HFFc6 (cell line): ENCODE results near the gene GNLY. TPM values are rescaled to one million over a fixed set of nuclear protein-coding genes. Genes with fewer than 3 reads are reported as not detected.

Experiments used
- DNase-seq: peaks from one replicate; pipeline ENCODE4 v3.0.0-alpha.2; 2018
- H3K27ac Mint-ChIP-seq: 2 replicates; pipeline ENCODE4 v1.8.0; 2020; ENCODE audit warnings: mild to moderate bottlenecking, mixed read lengths
- H3K27me3 Mint-ChIP-seq: 2 replicates; pipeline ENCODE4 v1.8.0; 2021; ENCODE audit warnings: mild to moderate bottlenecking, moderate library complexity, mixed read lengths; ENCODE audit not compliant: insufficient read depth
- H3K36me3 Mint-ChIP-seq: 2 replicates; pipeline ENCODE4 v1.8.0; 2021; ENCODE audit warnings: low read depth, mixed read lengths
- H3K4me1 Mint-ChIP-seq: 2 replicates; pipeline ENCODE4 v1.8.0; 2020; ENCODE audit warnings: low read depth, mixed read lengths
- H3K4me3 Mint-ChIP-seq: 2 replicates; pipeline ENCODE4 v1.8.0; 2020; ENCODE audit warnings: mild to moderate bottlenecking, moderate library complexity, mixed read lengths
- H3K9me3 Mint-ChIP-seq: 2 replicates; pipeline ENCODE4 v1.8.0; 2020; ENCODE audit warnings: mild to moderate bottlenecking, mixed read lengths
- CTCF ChIP-seq: fragments of 200-600 bp; sonication (generic); IDR thresholded peaks from 2 replicates; pipeline ENCODE4 v1.5.0; 2021; ENCODE audit warnings: antibody characterized with exemption, mild to moderate bottlenecking
- total RNA-seq, 6 experiments: library from RNA; stranded (reverse); fragmentation: NEBNext Ultra II Directional; extraction: Animal tissue kit (Norgen Biotek cat#: 25700); gene quantifications; 2 replicates in 1 of 6; 3 replicates in 5 of 6; pipeline ENCODE4 v1.2.3, GENCODE V29; 2021

GNLY gene
- total RNA-seq, 6 experiments from 2014 or later: not detected

DNA sequence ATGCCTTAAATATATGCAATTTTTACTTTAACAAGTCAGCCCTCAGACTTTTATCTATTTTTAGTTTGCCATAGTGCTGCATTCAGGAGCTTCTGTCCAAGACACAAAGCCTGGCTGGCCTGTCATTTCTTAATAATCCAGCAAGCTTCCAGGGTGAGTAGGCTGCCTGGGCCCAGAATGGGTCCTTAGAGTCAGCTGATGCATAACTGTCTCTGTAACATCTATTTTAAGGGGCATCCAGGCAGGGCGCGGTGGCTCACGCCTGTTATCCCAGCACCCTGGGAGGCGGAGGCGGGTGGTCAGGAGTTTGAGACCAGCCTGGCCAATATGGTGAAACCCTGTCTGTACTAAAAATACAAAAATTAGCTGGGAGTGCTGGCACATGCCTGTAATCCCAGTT, 11.8 kb upstream of the GNLY start:
- Mint-ChIP-seq H3K36me3 (no peaks in the 10 kb centered on the region), H3K4me1 (peaks cover 41% of the 10 kb centered on the region), H3K4me3 (no peak overlapping the region), H3K27ac (no peak overlapping the region), H3K27me3 (0 out of 2 replicates have a peak, but pooled peaks cover under 1% of the 10 kb centered on the region), H3K9me3 (no peaks in the 10 kb centered on the region)
- no peak for TF ChIP-seq CTCF
- peak; percentile 33 for DNase-seq

GRCh38 chr2:85684380-85684779, 9.8 kb upstream of the GNLY start:
- Mint-ChIP-seq H3K4me1 (peaks cover 43% of the 10 kb centered on the region), H3K9me3 (no peaks in the 10 kb centered on the region), H3K27ac (no peak overlapping the region), H3K27me3 (peaks cover 3% of the 10 kb centered on the region; the same call in 1 of the 2 replicates), H3K4me3 (no peak overlapping the region), H3K36me3 (no peaks in the 10 kb centered on the region)
- DNase-seq: no peak
- TF ChIP-seq CTCF: no peak

- H3K9me3 Mint-ChIP-seq: no peaks in the 10 kb centered on the region
- H3K4me3 Mint-ChIP-seq: no peak overlapping the region
- no peaks in the 10 kb centered on the region for H3K36me3 Mint-ChIP-seq
- H3K27me3 Mint-ChIP-seq: peaks cover 3% of the 10 kb centered on the region; the same call in 1 of the 2 replicates
- TF ChIP-seq CTCF: no peak
- peaks cover 43% of the 10 kb centered on the region for H3K4me1 Mint-ChIP-seq
- DNase-seq: no peak
- H3K27ac Mint-ChIP-seq: no peak overlapping the region
These were observed 9.4 kb upstream of the GNLY start for GRCh38 chr2:85684806-85685205.

DNA sequence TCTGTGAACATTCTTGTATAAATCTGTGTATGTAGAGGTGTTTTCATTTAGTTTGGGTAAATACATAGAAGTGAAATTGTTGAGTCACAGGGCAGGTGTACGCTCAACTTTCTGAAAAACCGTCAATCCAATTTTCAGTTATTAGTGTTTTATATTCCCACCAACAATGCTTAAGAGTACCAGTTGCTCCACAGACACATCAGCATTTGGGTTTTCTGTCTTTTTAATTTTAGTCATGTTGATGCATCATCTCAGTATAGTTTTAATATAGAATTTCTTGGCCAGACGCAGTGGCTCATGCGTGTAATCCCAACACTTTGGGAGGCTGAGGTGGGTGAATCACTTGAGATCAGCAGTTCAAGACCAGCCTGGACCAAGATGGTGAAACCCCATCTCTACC, 3.2 kb upstream of the GNLY start:
- no peak overlapping the region for H3K4me3 Mint-ChIP-seq
- no peak for TF ChIP-seq CTCF
- H3K27ac Mint-ChIP-seq: no peak overlapping the region
- no peaks in the 10 kb centered on the region for H3K9me3 Mint-ChIP-seq
- H3K36me3 Mint-ChIP-seq: no peaks in the 10 kb centered on the region
- peaks cover 18% of the 10 kb centered on the region for H3K4me1 Mint-ChIP-seq
- no peak for DNase-seq
- H3K27me3 Mint-ChIP-seq: peaks cover 5% of the 10 kb centered on the region; the same call in 1 of the 2 replicates

- H3K27ac Mint-ChIP-seq: no peak overlapping the region
- no peak for DNase-seq
- no peak for TF ChIP-seq CTCF
These were observed 2.0 kb upstream of the GNLY start for GRCh38 chr2:85692039-85692645.

More at GRCh38 chr2:85692039-85692645, 2.0 kb upstream of the GNLY start:
- no peaks in the 10 kb centered on the region for H3K9me3 Mint-ChIP-seq
- peaks cover 8% of the 10 kb centered on the region; the same call in 1 of the 2 replicates for H3K27me3 Mint-ChIP-seq
- H3K4me1 Mint-ChIP-seq: peaks cover 16% of the 10 kb centered on the region
- H3K36me3 Mint-ChIP-seq: no peaks in the 10 kb centered on the region
- no peak overlapping the region for H3K4me3 Mint-ChIP-seq
